Measurements from ENCODE around the gene USP10. TPM values are rescaled to one million over a fixed set of nuclear protein-coding genes. Genes with fewer than 3 reads are reported as not detected.
"Not testable (repeated sequence)": the region's sequence is repeated elsewhere in the genome, so short reads cannot be mapped to it uniquely, and the experiment has no call there.

Gene USP10
- total RNA-seq, 2 experiments from 2014 or later = 140 TPM

GRCh38 chr16:84670063-84670462, 29.7 kb upstream of the USP10 start:
- CTCF ChIA-PET = interaction anchor here (1.4 to 1.9 kb wide), 2 partner anchors 68 to 70 kb away, joined by 4 to 10 read pairs; no protein-coding TSS in a partner anchor

GRCh38 chr16:84672276-84673202, 27.3 kb upstream of the USP10 start:
- ChIA-PET CTCF (interaction anchor here (0.6 to 3.6 kb wide), 29 partner anchors 9 to 494 kb away, joined by 3 to 44 read pairs (median 4); no protein-coding TSS in a partner anchor), POLR2A (no interaction called here)

More at GRCh38 chr16:84670063-84670462, 29.7 kb upstream of the USP10 start:
- POLR2A ChIA-PET = no interaction called here

- POLR2A ChIA-PET = no interaction called here
- CTCF ChIA-PET = interaction anchor here (0.7 to 3.6 kb wide), 13 partner anchors 8 to 381 kb away, joined by 3 to 44 read pairs (median 4); no protein-coding TSS in a partner anchor
Measured at GRCh38 chr16:84673203-84673535, 26.6 kb upstream of the USP10 start.

DNA sequence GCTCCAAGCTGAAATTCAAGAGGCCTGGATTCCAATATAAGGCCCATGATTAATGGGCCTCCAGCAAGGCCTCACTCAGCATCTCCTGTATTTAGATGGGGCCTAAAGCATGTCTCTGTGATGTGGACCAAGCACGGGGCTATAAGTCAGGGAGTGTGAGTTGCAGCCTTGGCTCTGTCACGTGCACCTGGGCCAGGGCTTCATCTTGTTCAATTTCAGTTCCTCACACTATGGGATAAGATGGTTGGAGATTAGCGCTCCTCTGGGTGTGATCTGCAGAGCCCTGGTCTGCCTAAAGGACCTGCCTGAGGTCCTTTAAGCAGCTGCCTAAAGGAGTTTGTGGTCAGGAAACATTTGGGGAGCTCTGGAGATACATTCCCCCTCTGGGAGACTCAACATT, 26.2 kb upstream of the USP10 start:
- CTCF ChIA-PET = interaction anchor here (1.2 to 3.6 kb wide), 5 partner anchors 10 to 72 kb away, joined by 3 to 44 read pairs (median 5); no protein-coding TSS in a partner anchor
- POLR2A ChIA-PET = interaction anchor here (0.6 kb wide), 1 partner anchor 516 kb away, joined by 10 read pairs; no protein-coding TSS in a partner anchor

DNA sequence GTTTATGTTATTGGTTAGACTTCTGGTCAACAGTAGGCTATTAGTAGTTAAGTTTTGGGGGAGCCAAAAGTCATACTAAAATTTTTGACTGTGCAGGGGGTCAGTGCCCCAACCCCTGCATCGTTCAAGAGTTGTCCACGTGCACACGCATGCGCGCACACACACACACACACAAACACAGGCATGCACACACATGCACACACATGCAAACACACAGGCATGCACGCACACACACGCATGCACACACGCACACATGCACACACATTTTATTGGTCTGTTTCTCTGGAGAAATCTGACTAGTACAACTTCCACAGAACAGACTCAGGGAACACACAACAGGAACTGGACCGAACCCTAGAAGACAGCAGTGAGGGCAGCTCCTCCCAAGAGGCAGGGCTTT, 24.4 kb upstream of the USP10 start:
- ChIA-PET CTCF (no interaction called here), POLR2A (no interaction called here)

GRCh38 chr16:84675884-84676283, 23.9 kb upstream of the USP10 start:
- ChIA-PET CTCF (no interaction called here), POLR2A (no interaction called here)

DNA sequence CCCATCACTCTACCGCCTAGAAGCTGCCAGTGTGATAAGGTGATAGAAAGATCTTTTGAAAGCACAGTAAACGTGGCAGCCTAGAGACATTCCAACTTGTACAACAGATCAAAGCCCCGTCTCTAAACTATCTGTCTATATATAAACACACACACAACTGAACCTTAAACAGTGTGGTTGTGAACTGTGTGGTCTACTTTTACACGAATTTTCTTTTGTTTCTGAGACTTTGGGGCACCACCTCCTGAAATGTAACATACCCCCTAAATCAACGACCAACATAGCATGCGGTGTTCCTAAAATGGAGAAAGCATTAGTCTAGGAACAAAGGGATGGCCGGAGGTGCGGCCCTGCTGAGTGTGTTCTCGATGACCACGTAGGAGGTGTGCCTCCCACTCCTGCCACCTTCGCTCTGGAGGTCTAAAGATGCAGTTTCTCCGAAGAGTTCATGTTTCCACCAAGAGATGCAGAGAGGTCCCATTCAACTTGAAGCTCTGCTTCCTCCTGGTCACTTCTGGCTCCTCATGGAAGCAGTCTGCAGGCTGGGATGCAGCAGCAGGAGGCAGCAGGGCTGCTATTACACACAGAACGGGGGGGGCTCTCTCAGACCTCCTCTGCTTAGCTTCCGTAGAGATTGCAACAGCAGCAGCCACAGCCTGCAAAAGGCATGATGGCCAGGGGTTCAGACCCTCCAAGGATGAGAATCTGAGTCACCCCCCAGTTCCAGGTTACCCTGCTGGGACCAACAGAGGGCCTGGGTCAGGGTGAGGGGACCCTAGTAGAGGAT, 22.6 kb upstream of the USP10 start:
- CTCF ChIA-PET = interaction anchor here (0.6 to 0.7 kb wide), 2 partner anchors 14 to 34 kb away, joined by 3 to 4 read pairs; no protein-coding TSS in a partner anchor
- POLR2A ChIA-PET = no interaction called here

DNA sequence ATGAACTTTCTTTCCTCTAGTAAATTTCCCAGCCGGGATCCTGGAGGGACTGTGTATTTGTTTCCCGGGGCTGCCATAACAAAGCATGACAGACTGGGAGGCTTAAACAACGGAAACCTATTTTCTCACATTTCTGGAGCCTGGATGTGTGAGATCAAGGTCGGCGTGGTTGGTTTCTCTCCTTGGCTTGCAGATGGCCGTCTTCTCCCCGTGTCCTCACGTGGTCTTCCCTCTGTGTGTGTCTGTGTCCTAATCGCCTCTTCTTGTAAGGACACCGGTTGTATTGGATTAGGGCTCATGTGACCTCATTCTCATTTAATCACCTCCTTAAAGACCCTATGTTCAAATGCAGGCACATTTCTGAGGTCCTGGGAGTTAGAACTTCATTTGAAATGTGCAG, 22.0 kb upstream of the USP10 start:
- POLR2A ChIA-PET = no interaction called here
- CTCF ChIA-PET = interaction anchor here (0.6 kb wide), 1 partner anchor 33 kb away, joined by 3 read pairs; no protein-coding TSS in a partner anchor

- ChIA-PET POLR2A (no interaction called here), CTCF (no interaction called here)
Measured at GRCh38 chr16:84678541-84678940, 21.3 kb upstream of the USP10 start.

GRCh38 chr16:84680165-84680842, 19.5 kb upstream of the USP10 start:
- ChIA-PET CTCF (interaction anchor here (0.8 to 1.9 kb wide), 2 partner anchors 8 to 20 kb away, joined by 3 to 5 read pairs; no protein-coding TSS in a partner anchor), POLR2A (no interaction called here)

DNA sequence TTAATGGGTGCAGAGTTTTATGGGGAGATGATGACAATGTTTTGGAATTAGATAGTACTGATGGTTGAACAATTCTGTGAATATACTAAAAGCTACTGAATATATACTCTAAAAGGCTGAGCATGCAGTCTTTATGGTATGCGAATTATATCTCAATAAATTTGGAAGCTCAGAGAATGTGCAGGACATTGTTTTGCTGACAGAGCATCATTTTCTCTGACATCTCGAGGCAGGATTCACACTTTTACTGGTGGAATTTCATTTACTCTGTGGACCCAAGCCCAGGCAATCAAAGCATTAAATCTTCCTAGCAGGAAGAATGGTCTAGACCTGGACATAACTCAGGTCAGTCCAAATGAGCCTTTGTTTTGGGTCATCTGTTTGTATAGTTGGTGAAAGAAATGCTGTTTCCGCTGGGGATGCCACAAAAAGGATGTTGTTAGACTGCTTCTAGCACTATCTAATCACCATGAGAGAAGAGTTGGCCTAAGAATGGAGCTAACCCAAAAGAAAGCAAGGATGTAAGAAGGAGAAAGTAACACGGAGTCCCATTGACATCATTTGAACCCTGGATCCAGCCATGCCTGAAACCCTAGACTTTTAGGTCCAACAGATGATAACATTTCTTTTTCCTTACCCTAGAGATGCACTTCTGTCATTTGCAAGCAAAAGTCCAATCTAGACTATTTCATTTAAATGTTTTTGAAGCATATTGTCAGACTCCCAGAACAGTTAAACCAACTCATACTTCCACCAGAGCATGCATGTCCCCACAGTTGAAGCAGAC, 18.8 kb upstream of the USP10 start:
- CTCF ChIA-PET = interaction anchor here (1.3 to 1.9 kb wide), 2 partner anchors 9 to 45 kb away, joined by 3 to 5 read pairs; no protein-coding TSS in a partner anchor
- POLR2A ChIA-PET = no interaction called here

- POLR2A ChIA-PET = no interaction called here
- CTCF ChIA-PET = interaction anchor here (1.3 kb wide), 1 partner anchor 11 kb away, joined by 3 read pairs; no protein-coding TSS in a partner anchor
Measured at GRCh38 chr16:84683691-84684591, 15.9 kb upstream of the USP10 start.

DNA sequence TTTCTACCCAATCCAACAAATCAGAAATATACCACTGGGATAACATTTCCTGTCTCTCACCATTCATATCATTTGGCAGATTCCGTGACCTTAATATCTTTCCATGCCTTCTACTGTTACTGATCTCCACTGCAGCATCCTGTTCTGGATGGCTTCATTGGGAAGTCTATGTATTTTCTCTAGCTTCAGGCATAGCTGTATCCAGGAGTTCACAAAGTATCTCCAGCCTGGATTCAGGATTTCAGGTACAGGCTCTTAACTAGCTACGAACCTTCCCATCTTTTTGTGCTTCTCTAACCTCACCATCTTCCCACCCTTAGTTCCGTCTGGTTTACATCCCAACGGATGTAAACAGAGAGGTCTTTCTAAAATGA, 15.2 kb upstream of the USP10 start:
- ChIA-PET CTCF (interaction anchor here (1.3 kb wide), 1 partner anchor 12 kb away, joined by 3 read pairs; no protein-coding TSS in a partner anchor), POLR2A (no interaction called here)

GRCh38 chr16:84685210-84685609, 14.6 kb upstream of the USP10 start:
- ChIA-PET POLR2A (no interaction called here), CTCF (no interaction called here)

GRCh38 chr16:84686707-84687298, 13.0 kb upstream of the USP10 start:
- ChIA-PET CTCF (interaction anchor here (0.9 to 1.1 kb wide), 3 partner anchors 14 to 64 kb away, joined by 3 to 4 read pairs (median 3); no protein-coding TSS in a partner anchor), POLR2A (no interaction called here)

- ChIA-PET CTCF (interaction anchor here (0.7 to 1.1 kb wide), 4 partner anchors 13 to 180 kb away, joined by 3 to 4 read pairs (median 4); no protein-coding TSS in a partner anchor), POLR2A (interaction anchor here (0.6 to 0.7 kb wide), 3 partner anchors 42 to 136 kb away, joined by 4 to 7 read pairs (median 6); no protein-coding TSS in a partner anchor)
Measured at GRCh38 chr16:84687715-84688114, 12.1 kb upstream of the USP10 start.

DNA sequence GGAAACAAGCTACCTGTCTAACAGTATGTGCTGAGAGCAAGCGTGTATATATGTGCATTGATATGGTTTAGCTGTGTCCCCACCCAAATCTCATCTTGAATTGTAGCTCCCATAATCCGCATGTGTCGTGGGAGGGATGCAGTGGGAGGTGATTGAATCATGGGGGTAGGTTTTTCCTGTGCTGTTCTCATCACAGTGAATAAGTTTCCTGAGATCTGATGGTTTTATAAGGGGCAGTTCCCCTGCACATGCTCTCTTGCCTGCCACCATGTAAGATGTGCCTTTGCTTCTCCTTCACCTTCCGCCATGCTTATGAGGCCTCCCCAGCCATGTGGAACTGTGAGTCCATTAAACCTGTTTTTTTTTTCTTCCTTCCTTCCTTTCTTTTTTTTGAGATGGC, 11.6 kb upstream of the USP10 start:
- POLR2A ChIA-PET = not testable (repeated sequence)
- CTCF ChIA-PET = interaction anchor here (0.7 to 1.0 kb wide), 2 partner anchors 65 to 180 kb away, joined by 3 read pairs; no protein-coding TSS in a partner anchor
